ENCODE results near the gene OR6C68. TPM values are rescaled to one million over a fixed set of nuclear protein-coding genes. Genes with fewer than 3 reads are reported as not detected.

OR6C68 gene
- total RNA-seq, 1 experiment from 2014 or later: not detected

Other genes with a start within 250 kb of the OR6C68 start
- gene OR6C74, start 247.8 kb upstream of the OR6C68 start, total RNA-seq (2014; rRNA removed; shearing (Covaris generic)): not detected in 2 replicates
- not detected in 2 replicates for gene OR6C6, start 195.8 kb upstream of the OR6C68 start, total RNA-seq (2014; rRNA removed; shearing (Covaris generic))
- gene OR6C1, start 178.0 kb upstream of the OR6C68 start, total RNA-seq (2014; rRNA removed; shearing (Covaris generic)): not detected in 2 replicates
- not detected in 2 replicates for gene OR6C3, start 161.6 kb upstream of the OR6C68 start, total RNA-seq (2014; rRNA removed; shearing (Covaris generic))
- gene OR6C75, start 129.4 kb upstream of the OR6C68 start, total RNA-seq (2014; rRNA removed; shearing (Covaris generic)): not detected in 2 replicates
- not detected in 2 replicates for gene OR6C65, start 91.8 kb upstream of the OR6C68 start, total RNA-seq (2014; rRNA removed; shearing (Covaris generic))
- gene OR6C76, start 66.1 kb upstream of the OR6C68 start, total RNA-seq (2014; rRNA removed; shearing (Covaris generic)): not detected in 2 replicates
- gene OR6C2, start 48.3 kb upstream of the OR6C68 start, total RNA-seq (2014; rRNA removed; shearing (Covaris generic)): not detected in 2 replicates
- gene OR6C70, start 22.2 kb upstream of the OR6C68 start, total RNA-seq (2014; rRNA removed; shearing (Covaris generic)): not detected in 2 replicates
- gene OR6C4, start 57.2 kb downstream of the OR6C68 start, total RNA-seq (2014; rRNA removed; shearing (Covaris generic)): not detected in 2 replicates
- gene OR2AP1, start 80.1 kb downstream of the OR6C68 start, total RNA-seq (2014; rRNA removed; shearing (Covaris generic)): not detected in 2 replicates
- gene OR10P1, start 144.5 kb downstream of the OR6C68 start, total RNA-seq (2014; rRNA removed; shearing (Covaris generic)): not detected in 2 replicates
- 0.38 and 1.2 TPM in 2 replicates for gene ITGA7, start 215.5 kb downstream of the OR6C68 start, total RNA-seq (2014; rRNA removed; shearing (Covaris generic))
- gene BLOC1S1, start 223.7 kb downstream of the OR6C68 start, total RNA-seq (2014; rRNA removed; shearing (Covaris generic)): 66.7 and 69.8 TPM in 2 replicates
- 2.4 and 3.0 TPM in 2 replicates for gene RDH5, start 228.0 kb downstream of the OR6C68 start, total RNA-seq (2014; rRNA removed; shearing (Covaris generic))
- gene CD63, start 236.6 kb downstream of the OR6C68 start, total RNA-seq (2014; rRNA removed; shearing (Covaris generic)): 434 and 500 TPM in 2 replicates

All from NCI-H460 (cell line).